Sigmoid colon (tissue), 7 donors: ENCODE results near the gene DAPP1. TPM values are rescaled to one million over a fixed set of nuclear protein-coding genes. Genes with fewer than 3 reads are reported as not detected.

Experiments used
- DNase-seq: peaks from one replicate; pipeline ENCODE4 v3.0.0-alpha.2; 2019
- H3K27ac ChIP-seq, 4 donors: fragments of 200-600 bp; sonication (generic); one replicate each; pipeline ENCODE4 v1.5.1; 2016 to 2019; ENCODE audit warnings: mild to moderate bottlenecking in 1 of 4
- H3K27me3 ChIP-seq, 3 donors: fragments of 200-600 bp; sonication (generic); one replicate each; pipeline ENCODE4 v1.5.1; 2019; ENCODE audit warnings: mild to moderate bottlenecking in 1 of 3
- H3K36me3 ChIP-seq, 4 donors: fragments of 200-600 bp; sonication (generic); one replicate each; pipeline ENCODE4 v1.5.1; 2016 to 2019
- H3K4me1 ChIP-seq, 4 donors: fragments of 200-600 bp; sonication (generic); one replicate each; pipeline ENCODE4 v1.5.1; 2017 to 2019
- H3K4me3 ChIP-seq, 4 donors: fragments of 200-600 bp; sonication (generic); one replicate each; pipeline ENCODE4 v1.5.1; 2017 to 2019; ENCODE audit warnings: mild to moderate bottlenecking in 2 of 4, moderate library complexity in 1 of 4
- H3K9me3 ChIP-seq, 4 donors: fragments of 200-600 bp in 3 of 4; sonication (generic) in 3 of 4; one replicate each; pipeline versions ENCODE4 v1.5.1 to v1.6.1; 2013 to 2019
- CTCF ChIP-seq, 4 experiments: fragments of 450-650 bp in 3 of 4; fragments of 200-600 bp in 1 of 4; IDR thresholded peaks; one replicate each; pipeline ENCODE4 v1.5.1; 2016 to 2019; ENCODE audit warnings: antibody characterized with exemption in 4 of 4, mild to moderate bottlenecking in 3 of 4, moderate library complexity in 2 of 4
- EP300 ChIP-seq, 4 donors: sonication (generic); formaldehyde crosslinking; IDR thresholded peaks; one replicate each; pipeline ENCODE4 v1.6.1; 2017; ENCODE audit warnings: antibody characterized with exemption in 4 of 4
- POLR2A ChIP-seq, 2 donors: fragments of 450-650 bp; IDR thresholded peaks; one replicate each; pipeline ENCODE4 v1.6.1; 2016; ENCODE audit warnings: antibody characterized with exemption in 2 of 2, mild to moderate bottlenecking in 2 of 2, moderate library complexity in 2 of 2
- POLR2AphosphoS5 ChIP-seq, 4 donors: sonication (generic); formaldehyde crosslinking; IDR thresholded peaks; one replicate each; pipeline ENCODE4 v1.6.1; 2017; ENCODE audit warnings: antibody characterized with exemption in 4 of 4
- WGBS, 2 donors: extraction: QIAGEN DNeasy Blood & Tissue Kit; methylation state at CpG; one replicate each; pipeline ENCODE4 v1.1.7; 2013; 5-methylcytosine and 5-hydroxymethylcytosine counted together
- intact Hi-C: fragments of 100-400 bp; cut with DNase I; formaldehyde crosslinking; loops from one replicate; pipeline ENCODE4 v1.15.1; 2023
- polyA plus RNA-seq, 3 donors: library from polyadenylated mRNA; stranded (reverse); fragments of 200-250 nt; gene quantifications; one replicate each; pipeline ENCODE4 v1.2.3, GENCODE V29; 2013
- total RNA-seq, 4 donors: library from RNA; depleted of rRNA; stranded (reverse); fragments of >200 nt; gene quantifications; one replicate each; pipeline ENCODE4 v1.1.0, GENCODE V29; 2016
- donor health status: healthy with polysubstance abuse.
- donor health status: Bipolar disorder and iron deficiency.
- donor health status: healthy.

Gene DAPP1
- total and polyA plus RNA-seq, 7 donors = 0.36 to 17.9 (median 1.2) TPM

- TF ChIP-seq EP300 (IDR thresholded peaks at IDR 0.05) (no peak), POLR2AphosphoS5 (IDR thresholded peaks at IDR 0.05) (no peak), POLR2A (IDR thresholded peaks at IDR 0.05) (no peak), CTCF (IDR thresholded peaks at IDR 0.05) (no peak)
- Histone ChIP-seq H3K36me3 (no peaks in the 10 kb centered on the region), H3K4me1 (peaks cover 0 to 26% (median 18%) of the 10 kb centered on the region in 4 donors), H3K9me3 (no peaks in the 10 kb centered on the region), H3K27ac (peak overlapping the region in 3 of 4 donors; percentile 24 to 55 (median 32)), H3K4me3 (no peak overlapping the region), H3K27me3 (no peaks in the 10 kb centered on the region)
- intact Hi-C loops = no loop called here
- no peak for DNase-seq
- 24 to 62% methylated on average over 3 of the region's 3 CpGs for WGBS, 2 donors
Measured at GRCh38 chr4:99832758-99833157, 16.1 kb downstream of the DAPP1 start.

GRCh38 chr4:99833756-99834155 is 17.1 kb downstream of the DAPP1 start:
- WGBS, 2 donors = 51 to 87% methylated on average over 5 of the region's 5 CpGs
- intact Hi-C loops = no loop called here

GRCh38 chr4:99834569-99834968 is 17.9 kb downstream of the DAPP1 start:
- H3K4me1 ChIP-seq = peaks cover 0 to 21% (median 18%) of the 10 kb centered on the region in 4 donors
- TF ChIP-seq CTCF (IDR thresholded peaks at IDR 0.05) = no peak
- intact Hi-C loops = no loop called here
- H3K27me3 ChIP-seq = no peaks in the 10 kb centered on the region
- 97 to 98% methylated on average over 7 of the region's 7 CpGs for WGBS, 2 donors
- DNase-seq = no peak
- no peaks in the 10 kb centered on the region for H3K36me3 ChIP-seq
- H3K4me3 ChIP-seq = no peak overlapping the region
- no peaks in the 10 kb centered on the region for H3K9me3 ChIP-seq
- no peak overlapping the region for H3K27ac ChIP-seq

More at GRCh38 chr4:99833756-99834155, 17.1 kb downstream of the DAPP1 start:
- DNase-seq = no peak
- Histone ChIP-seq H3K9me3 (no peaks in the 10 kb centered on the region), H3K4me3 (no peak overlapping the region), H3K27ac (peak overlapping the region in 1 of 4 donors; percentile 24), H3K36me3 (no peaks in the 10 kb centered on the region), H3K27me3 (no peaks in the 10 kb centered on the region), H3K4me1 (peaks cover 0 to 23% (median 18%) of the 10 kb centered on the region in 4 donors)
- TF ChIP-seq POLR2AphosphoS5 (IDR thresholded peaks at IDR 0.05) (no peak), POLR2A (IDR thresholded peaks at IDR 0.05) (no peak), CTCF (IDR thresholded peaks at IDR 0.05) (no peak)

GRCh38 chr4:99835942-99836341 is 19.3 kb downstream of the DAPP1 start:
- peaks cover 0 to 21% (median 18%) of the 10 kb centered on the region in 4 donors for H3K4me1 ChIP-seq
- WGBS, 2 donors = 97 to 99% methylated on average over 2 of the region's 2 CpGs
- no peak overlapping the region for H3K4me3 ChIP-seq
- DNase-seq = no peak
- no peaks in the 10 kb centered on the region for H3K27me3 ChIP-seq
- H3K27ac ChIP-seq = no peak overlapping the region
- intact Hi-C loops = no loop called here
- TF ChIP-seq EP300 (IDR thresholded peaks at IDR 0.05) (no peak), POLR2A (IDR thresholded peaks at IDR 0.05) (no peak)
- no peaks in the 10 kb centered on the region for H3K9me3 ChIP-seq
- H3K36me3 ChIP-seq = no peaks in the 10 kb centered on the region

GRCh38 chr4:99838927-99839326 is 22.3 kb downstream of the DAPP1 start:
- no peak for DNase-seq
- Histone ChIP-seq H3K36me3 (no peaks in the 10 kb centered on the region), H3K27me3 (no peaks in the 10 kb centered on the region), H3K27ac (no peak overlapping the region), H3K4me1 (peaks cover 0 to under 1% (median under 1%) of the 10 kb centered on the region in 4 donors), H3K9me3 (no peaks in the 10 kb centered on the region), H3K4me3 (no peak overlapping the region)
- intact Hi-C loops = no loop called here
- WGBS, 2 donors = 77 to 88% methylated on average over 2 of the region's 2 CpGs
- TF ChIP-seq POLR2AphosphoS5 (IDR thresholded peaks at IDR 0.05) = no peak

- H3K4me3 ChIP-seq = no peak overlapping the region
- no peak overlapping the region for H3K27ac ChIP-seq
- intact Hi-C loops = no loop called here
- no peaks in the 10 kb centered on the region for H3K36me3 ChIP-seq
- 89 to 93% methylated on average over 4 of the region's 4 CpGs for WGBS, 2 donors
- H3K9me3 ChIP-seq = no peaks in the 10 kb centered on the region
- TF ChIP-seq EP300 (IDR thresholded peaks at IDR 0.05) = no peak
- no peak for TF ChIP-seq CTCF (IDR thresholded peaks at IDR 0.05)
- no peak for TF ChIP-seq POLR2A (IDR thresholded peaks at IDR 0.05)
- TF ChIP-seq POLR2AphosphoS5 (IDR thresholded peaks at IDR 0.05) = no peak
- no peak for DNase-seq
- H3K4me1 ChIP-seq = peaks cover 0 to 10% (median 7%) of the 10 kb centered on the region in 4 donors
- no peaks in the 10 kb centered on the region for H3K27me3 ChIP-seq
Measured at GRCh38 chr4:99841129-99841528, 24.5 kb downstream of the DAPP1 start.
